Breast epithelium (tissue), 3 donors: ENCODE data around the gene FBXW10.
"Not testable (repeated sequence)": the region's sequence is repeated elsewhere in the genome, so short reads cannot be mapped to it uniquely, and the experiment has no call there.

Experiments used
- POLR2AphosphoS5 ChIP-seq, 3 donors: sonication (generic); formaldehyde crosslinking; IDR thresholded peaks; one replicate each; pipeline ENCODE4 v1.6.1; 2017; ENCODE audit warnings: antibody characterized with exemption in 3 of 3
- TF ChIP-seq, protein P1 (sequence below), 3 donors: fragments of 450-650 bp; IDR thresholded peaks; one replicate each; pipeline ENCODE4 v1.5.1; 2016 to 2017; ENCODE audit warnings: antibody characterized with exemption in 3 of 3, mild to moderate bottlenecking in 3 of 3, moderate library complexity in 3 of 3

DNA sequence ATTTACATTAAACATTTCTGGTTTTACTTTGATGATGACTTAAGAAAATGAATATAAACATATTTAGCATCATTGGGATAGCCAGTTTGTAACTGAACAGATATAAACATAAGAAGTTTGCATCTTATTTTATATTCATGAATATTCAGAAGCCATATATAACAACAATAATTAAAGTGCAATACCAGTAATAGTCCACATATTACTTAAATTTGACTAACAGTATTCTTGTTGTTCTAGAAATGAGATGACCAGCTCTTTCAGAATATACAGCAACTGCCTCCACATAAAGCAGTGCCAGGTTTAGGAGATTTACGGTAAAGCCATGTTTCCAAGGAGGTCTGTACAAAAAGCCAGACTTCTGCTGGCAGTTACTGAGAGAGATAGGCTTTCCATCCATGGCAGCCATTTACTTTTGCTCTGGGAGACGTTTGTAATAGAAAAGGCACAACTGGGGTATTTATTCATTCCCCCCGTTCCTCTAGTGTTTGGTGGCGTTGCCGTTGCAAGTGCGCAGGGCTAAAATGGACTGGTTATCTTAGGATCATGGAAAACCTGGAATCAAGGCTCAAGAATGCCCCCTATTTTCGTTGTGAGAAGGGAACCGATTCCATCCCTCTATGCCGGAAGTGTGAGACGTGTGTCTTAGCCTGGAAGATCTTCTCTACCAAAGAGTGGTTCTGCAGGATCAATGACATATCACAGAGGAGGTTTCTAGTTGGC lies at the start of gene FBXW10:
- TF ChIP-seq, protein P1, sequence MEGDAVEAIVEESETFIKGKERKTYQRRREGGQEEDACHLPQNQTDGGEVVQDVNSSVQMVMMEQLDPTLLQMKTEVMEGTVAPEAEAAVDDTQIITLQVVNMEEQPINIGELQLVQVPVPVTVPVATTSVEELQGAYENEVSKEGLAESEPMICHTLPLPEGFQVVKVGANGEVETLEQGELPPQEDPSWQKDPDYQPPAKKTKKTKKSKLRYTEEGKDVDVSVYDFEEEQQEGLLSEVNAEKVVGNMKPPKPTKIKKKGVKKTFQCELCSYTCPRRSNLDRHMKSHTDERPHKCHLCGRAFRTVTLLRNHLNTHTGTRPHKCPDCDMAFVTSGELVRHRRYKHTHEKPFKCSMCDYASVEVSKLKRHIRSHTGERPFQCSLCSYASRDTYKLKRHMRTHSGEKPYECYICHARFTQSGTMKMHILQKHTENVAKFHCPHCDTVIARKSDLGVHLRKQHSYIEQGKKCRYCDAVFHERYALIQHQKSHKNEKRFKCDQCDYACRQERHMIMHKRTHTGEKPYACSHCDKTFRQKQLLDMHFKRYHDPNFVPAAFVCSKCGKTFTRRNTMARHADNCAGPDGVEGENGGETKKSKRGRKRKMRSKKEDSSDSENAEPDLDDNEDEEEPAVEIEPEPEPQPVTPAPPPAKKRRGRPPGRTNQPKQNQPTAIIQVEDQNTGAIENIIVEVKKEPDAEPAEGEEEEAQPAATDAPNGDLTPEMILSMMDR (IDR thresholded peaks at IDR 0.05), result not testable (repeated sequence)
- not testable (repeated sequence) for TF ChIP-seq POLR2AphosphoS5 (IDR thresholded peaks at IDR 0.05)
